GM12878 (cell line): ENCODE results near the gene C2orf80. TPM values are rescaled to one million over a fixed set of nuclear protein-coding genes. Genes with fewer than 3 reads are reported as not detected.
"Not testable (repeated sequence)": the region's sequence is repeated elsewhere in the genome, so short reads cannot be mapped to it uniquely, and the experiment has no call there.

ENCODE experiments used
- ATAC-seq: fragments of 200-7000 bp; cut with Tn5 transposase; 3 replicates; pipeline ENCODE4 v1.9.1; 2020; ENCODE audit warnings: mild to moderate bottlenecking, moderate library complexity
- BruUV-seq: library from RNA; stranded (reverse); fragments of 400-500 nt; replicated peaks from 2 replicates; lab custom pipeline; 2021; lab: Mats Ljungman, UMichigan
- CTCF ChIA-PET: fragments of 300-600 bp; sonication (Branson Sonifier 250); formaldehyde crosslinking; extraction: SDS; loops from one replicate; lab custom pipeline; 2021; ENCODE audit warnings: inconsistent platforms; lab: Yijun Ruan, JAX
- POLR2A ChIA-PET: fragments of 350-600 bp; formaldehyde crosslinking; extraction: SDS; loops from one replicate; lab custom pipeline; 2021; ENCODE audit warnings: inconsistent platforms; lab: Charles Lee
- RAD21 ChIA-PET: fragments of 300-600 bp; sonication (Branson Sonifier 250); formaldehyde crosslinking; loops from one replicate; lab custom pipeline; 2023; ENCODE audit warnings: antibody characterized with exemption; ENCODE audit not compliant: unreplicated experiment; lab: Charles Lee
- SMC1A ChIA-PET: fragments of 300-600 bp; sonication (Branson Sonifier 250); formaldehyde crosslinking; loops from one replicate; lab custom pipeline; 2023; ENCODE audit not compliant: unreplicated experiment, uncharacterized antibody; lab: Charles Lee
- DNase-seq: peaks from one replicate; pipeline ENCODE4 v3.0.0-alpha.2; 2011; ENCODE audit warnings: low read depth, low spot score
- FAIRE-seq: peaks from 3 replicates; lab custom pipeline; 2011; peaks lifted over from hg19 to GRCh38; lab: Jason Lieb, UNC
- H2AFZ ChIP-seq: 2 replicates; pipeline ENCODE4 v1.6.0; 2011; ENCODE audit warnings: low read depth, low read length, control low read depth; ENCODE audit not compliant: control insufficient read depth
- H3K27ac ChIP-seq: 2 replicates; pipeline ENCODE4 v1.5.1; 2011; ENCODE audit warnings: control low read depth; ENCODE audit not compliant: control insufficient read depth, insufficient read depth
- H3K27me3 ChIP-seq, 2 experiments: replicated peaks in 1 of 2; 2 replicates each; pipeline versions ENCODE4 v1.6.0 to v1.6.1; 2011; ENCODE audit warnings: low read length in 1 of 2; ENCODE audit not compliant: control insufficient read depth in 2 of 2, insufficient read depth in 2 of 2
- H3K36me3 ChIP-seq, 2 experiments: 2 replicates each; pipeline ENCODE4 v1.5.1; 2011; ENCODE audit warnings: low read length in 1 of 2; ENCODE audit not compliant: control insufficient read depth in 2 of 2, insufficient read depth in 2 of 2
- H3K4me1 ChIP-seq: 2 replicates; pipeline ENCODE4 v1.6.1; 2011; ENCODE audit warnings: mild to moderate bottlenecking, low read length, moderate library complexity, mixed read lengths; ENCODE audit not compliant: control insufficient read depth, insufficient read depth
- H3K4me2 ChIP-seq: 2 replicates; pipeline ENCODE4 v1.6.0; 2011; ENCODE audit warnings: control low read depth; ENCODE audit not compliant: control insufficient read depth, insufficient read depth
- H3K4me3 ChIP-seq: fragments of 200-600 bp; sonication (generic); 2 replicates; pipeline ENCODE4 v1.5.1; 2016
- H3K79me2 ChIP-seq: 2 replicates; pipeline ENCODE4 v1.6.0; 2011; ENCODE audit warnings: low read length; ENCODE audit not compliant: control insufficient read depth, insufficient read depth
- H3K9ac ChIP-seq: 2 replicates; pipeline ENCODE4 v1.8.0; 2011; ENCODE audit warnings: low read length, control low read depth, mixed read lengths; ENCODE audit not compliant: control insufficient read depth, insufficient read depth
- H3K9me3 ChIP-seq: replicated peaks from 3 replicates; pipeline ENCODE4 v1.5.1; 2011; ENCODE audit warnings: mild to moderate bottlenecking, low read length; ENCODE audit not compliant: control insufficient read depth, insufficient read depth
- H4K20me1 ChIP-seq: 2 replicates; pipeline ENCODE4 v1.6.0; 2011; ENCODE audit not compliant: control insufficient read depth, insufficient read depth
- ETV6 ChIP-seq, 2 experiments: fragments of 450-650 bp in 1 of 2; IDR thresholded peaks in 1 of 2; conservative IDR thresholded peaks in 1 of 2; 2 replicates each; pipeline ENCODE4 v1.6.1; 2014; ENCODE audit warnings: antibody characterized with exemption in 1 of 2, borderline replicate concordance in 1 of 2, low read depth in 1 of 2, mild to moderate bottlenecking in 1 of 2, moderate library complexity in 1 of 2
- IKZF1 ChIP-seq: fragments of 450-650 bp; conservative IDR thresholded peaks from 2 replicates; pipeline ENCODE4 v1.6.1; 2017; ENCODE audit warnings: antibody characterized with exemption, mild to moderate bottlenecking
- JUND ChIP-seq: IDR thresholded peaks from 2 replicates; pipeline ENCODE4 v1.6.1; 2012; ENCODE audit warnings: low read depth, mild to moderate bottlenecking, low read length, improper control_type of control experiment, moderate library complexity
- MEF2A ChIP-seq: IDR thresholded peaks from 2 replicates; pipeline ENCODE4 v1.6.1; 2011; ENCODE audit warnings: low read depth, mild to moderate bottlenecking, low read length, moderate library complexity; ENCODE audit not compliant: insufficient read depth
- MYC ChIP-seq: IDR thresholded peaks from 2 replicates; pipeline ENCODE4 v1.6.1; 2011; ENCODE audit warnings: mild to moderate bottlenecking, low read length, moderate library complexity, inconsistent platforms; ENCODE audit not compliant: insufficient read depth, insufficient replicate concordance, insufficient read length, severe bottlenecking
- NFXL1 ChIP-seq: fragments of 450-650 bp; IDR thresholded peaks from 2 replicates; pipeline ENCODE4 v1.6.1; 2017; ENCODE audit warnings: antibody characterized with exemption, mild to moderate bottlenecking, borderline replicate concordance
- STAT3 ChIP-seq: IDR thresholded peaks from 2 replicates; pipeline ENCODE4 v1.6.1; 2011; ENCODE audit warnings: low read depth, low read length, improper control_type of control experiment
- WGBS: methylation state at CpG from one replicate; pipeline ENCODE4 v1.1.6; 2016; ENCODE audit warnings: low lambda C conversion rate; ENCODE audit not compliant: insufficient replicate concordance, insufficient coverage; ENCODE audit errors: missing lambda C conversion rate; 5-methylcytosine and 5-hydroxymethylcytosine counted together
- in situ Hi-C: fragments of 300-500 bp; cut with MboI; formaldehyde crosslinking; loops from 9 replicates; pipeline ENCODE4 v1.14.3; 2018; ENCODE audit warnings: mixed read lengths
- intact Hi-C: fragments of 100-400 bp; cut with micrococcal nuclease; formaldehyde crosslinking; loops from one replicate; pipeline ENCODE4 v1.14.2; 2022; ENCODE audit not compliant: unreplicated experiment
- polyA plus RNA-seq, 11 experiments: library from polyadenylated mRNA; depleted of rRNA in 4 of 11; unstranded in 6 of 11; stranded (reverse) in 5 of 11; fragments of >200 nt; fragmentation: Nextera tagmentation in 4 of 11; fragmentation: Illumina TruSeq in 1 of 11; extraction: Ambion mirVana in 4 of 11; extraction: Trizol in 1 of 11; gene quantifications; 1 replicate in 1 of 11; 2 replicates in 10 of 11; pipeline versions ENCODE4 v1.2.1 to v1.2.3, GENCODE V29; 2011 to 2016; ENCODE audit warnings: inconsistent platforms in 2 of 11, missing spikeins in 2 of 11, low read depth in 1 of 11
- total RNA-seq, 4 experiments: library from RNA; depleted of rRNA in 3 of 4; stranded (reverse); fragments of >200 nt in 3 of 4; fragmentation: Illumina TruSeq in 1 of 4; extraction: Trizol in 1 of 4; gene quantifications; 2 replicates each; pipeline versions ENCODE4 v1.2.1 to v1.2.3, GENCODE V29; 2013 to 2021
- TF ChIP-seq, protein P1 (sequence below): IDR thresholded peaks from 2 replicates; pipeline ENCODE4 v1.6.1; 2011; ENCODE audit warnings: low read depth, low read length, improper control_type of control experiment, borderline replicate concordance

The C2orf80 gene
- total and polyA plus RNA-seq, 10 of the 15 experiments (the other 5 are each of a cell fraction or from before 2014, with no cell fraction given), result not detected

DNA sequence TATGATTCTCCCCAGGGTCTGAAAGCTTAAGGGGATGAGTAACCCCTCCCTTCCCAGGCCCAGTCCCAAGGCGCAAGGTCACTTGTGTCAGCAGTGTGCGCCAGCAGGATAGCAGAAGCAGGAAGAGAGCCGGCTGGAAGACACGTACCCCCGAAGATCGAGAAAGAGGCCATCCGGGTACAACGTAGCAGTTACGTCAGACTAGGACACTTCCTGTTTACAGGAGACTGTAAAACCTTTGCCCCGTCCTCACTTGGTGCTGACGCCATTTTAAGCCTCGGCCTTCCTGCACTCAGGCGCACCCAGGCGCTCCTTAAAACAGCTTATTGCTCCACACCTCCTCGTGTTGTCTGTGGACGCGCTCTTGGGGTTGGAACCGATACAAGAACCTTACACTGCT lies 50.4 kb downstream of the C2orf80 start:
- DNase-seq, result no peak
- ChIA-PET POLR2A (no interaction called here), CTCF (no interaction called here), RAD21 (no interaction called here), SMC1A (interaction anchor here (0.5 kb wide), 1 partner anchor 20 kb away, joined by 4 read pairs; no protein-coding TSS in a partner anchor)
- Histone ChIP-seq H3K4me2 (no peak overlapping the region), H3K27me3 (no peaks in the 10 kb centered on the region), H3K4me3 (no peak overlapping the region), H3K4me1 (peaks cover 2% of the 10 kb centered on the region; the same call in 1 of the 2 replicates), H4K20me1 (no peaks in the 10 kb centered on the region), H3K9ac (no peak overlapping the region), H3K36me3 (no peaks in the 10 kb centered on the region), H3K79me2 (no peaks in the 10 kb centered on the region), H3K9me3 (no peaks in the 10 kb centered on the region; the same call in 2 of the 3 replicates), H2AFZ (no peak overlapping the region), H3K27ac (no peak overlapping the region)
- in situ Hi-C loops, result no loop called here
- TF ChIP-seq STAT3, result no peak
- no peak for TF ChIP-seq ETV6 (conservative IDR thresholded peaks at IDR 0.05 in 1 of 2, IDR thresholded peaks at IDR 0.05 in 1 of 2; ENCODE audit: borderline replicate concordance in 1 of 2, low read depth in 1 of 2)
- no peak for TF ChIP-seq IKZF1
- TF ChIP-seq NFXL1, result no peak
- TF ChIP-seq MEF2A, result no peak
- no peak for TF ChIP-seq JUND
- TF ChIP-seq, protein P1, sequence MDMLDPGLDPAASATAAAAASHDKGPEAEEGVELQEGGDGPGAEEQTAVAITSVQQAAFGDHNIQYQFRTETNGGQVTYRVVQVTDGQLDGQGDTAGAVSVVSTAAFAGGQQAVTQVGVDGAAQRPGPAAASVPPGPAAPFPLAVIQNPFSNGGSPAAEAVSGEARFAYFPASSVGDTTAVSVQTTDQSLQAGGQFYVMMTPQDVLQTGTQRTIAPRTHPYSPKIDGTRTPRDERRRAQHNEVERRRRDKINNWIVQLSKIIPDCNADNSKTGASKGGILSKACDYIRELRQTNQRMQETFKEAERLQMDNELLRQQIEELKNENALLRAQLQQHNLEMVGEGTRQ, result no peak
- no peak for TF ChIP-seq MYC
- intact Hi-C loops, result no loop called here
- WGBS, result 87% methylated on average over 18 of the region's 18 CpGs
- FAIRE-seq, result no peak
- ATAC-seq, result no peak
- BruUV-seq, result no TSS peak

- SMC1A ChIA-PET, H3K27ac ChIP-seq, POLR2A ChIA-PET, H3K27me3 ChIP-seq, H3K36me3 ChIP-seq, H3K4me1 ChIP-seq, H3K9me3 ChIP-seq, H3K4me3 ChIP-seq, BruUV-seq, intact Hi-C loops, FAIRE-seq, H4K20me1 ChIP-seq, CTCF ChIA-PET, H3K4me2 ChIP-seq, H3K9ac ChIP-seq, DNase-seq, H3K79me2 ChIP-seq, H2AFZ ChIP-seq, ATAC-seq, in situ Hi-C loops: not testable (repeated sequence)
- RAD21 ChIA-PET, result interaction anchor here (0.7 kb wide), 1 partner anchor 365 kb away, joined by 3 read pairs; no protein-coding TSS in a partner anchor
- 60% methylated on average over 7 of the region's 7 CpGs for WGBS
Observed at GRCh38 chr2:208138334-208138733, 51.5 kb downstream of the C2orf80 start.
